ENCODE measurements around the gene ITPK1. TPM values are rescaled to one million over a fixed set of nuclear protein-coding genes. Genes with fewer than 3 reads are reported as not detected.

ITPK1 gene
- total RNA-seq, 2 donors from 2014 or later, result 53.4 to 61.8 TPM

- peaks cover 34% of the 10 kb centered on the region for H3K27me3 Mint-ChIP-seq (ENCODE audit: low read depth)
- H3K27ac Mint-ChIP-seq, result no peak overlapping the region
- no peak overlapping the region for H3K4me3 Mint-ChIP-seq
- peaks cover 5% of the 10 kb centered on the region for H3K4me1 Mint-ChIP-seq (ENCODE audit: low read depth)
- H3K36me3 Mint-ChIP-seq (ENCODE audit: insufficient read depth in 2 of 2), result peaks cover 0 to 3% of the 10 kb centered on the region in 2 donors
- no peaks in the 10 kb centered on the region for H3K9me3 Mint-ChIP-seq
- no peak for ATAC-seq (replicated peaks in 1 of 2)
- no peak for DNase-seq
Measured at GRCh38 chr14:92924247-92924646, 191.5 kb downstream of the ITPK1 start.

GRCh38 chr14:92923744-92924103 lies 192.0 kb downstream of the ITPK1 start:
- peaks cover 34% of the 10 kb centered on the region for H3K27me3 Mint-ChIP-seq (ENCODE audit: low read depth)
- H3K36me3 Mint-ChIP-seq (ENCODE audit: insufficient read depth in 2 of 2), result peaks cover 0 to 3% of the 10 kb centered on the region in 2 donors
- H3K9me3 Mint-ChIP-seq, result no peaks in the 10 kb centered on the region
- ATAC-seq (replicated peaks in 1 of 2) (no peak), DNase-seq (no peak)
- no peak overlapping the region for H3K4me3 Mint-ChIP-seq
- no peak overlapping the region for H3K27ac Mint-ChIP-seq
- peaks cover 5% of the 10 kb centered on the region for H3K4me1 Mint-ChIP-seq (ENCODE audit: low read depth)

GRCh38 chr14:92922883-92923743 lies 192.6 kb downstream of the ITPK1 start, which contains the start of gene CHGA:
CHGA (plus strand) TSS chr14:92923150; CDS start chr14:92923360, 210 bp downstream.
- peaks cover 0 to 3% of the 10 kb centered on the region in 2 donors for H3K36me3 Mint-ChIP-seq (ENCODE audit: insufficient read depth in 2 of 2)
- H3K4me1 Mint-ChIP-seq (ENCODE audit: low read depth), result peaks cover 5% of the 10 kb centered on the region
- peaks cover 34% of the 10 kb centered on the region for H3K27me3 Mint-ChIP-seq (ENCODE audit: low read depth)
- H3K4me3 Mint-ChIP-seq, result peak within 1 kb of the TSS in 1 of 2 donors; percentile 45
- peak; percentile 63 to 70 for DNase-seq
- no peak within 1 kb of the TSS for H3K27ac Mint-ChIP-seq
- ATAC-seq (replicated peaks in 1 of 2), result peak; percentile 72 to 79
- H3K9me3 Mint-ChIP-seq, result no peaks in the 10 kb centered on the region

- peak overlapping the region in 1 of 2 donors; percentile 45 for H3K4me3 Mint-ChIP-seq
- ATAC-seq (replicated peaks in 1 of 2) (no peak), DNase-seq (no peak)
- no peak overlapping the region for H3K27ac Mint-ChIP-seq
- H3K9me3 Mint-ChIP-seq, result no peaks in the 10 kb centered on the region
- H3K4me1 Mint-ChIP-seq (ENCODE audit: low read depth), result peaks cover 5% of the 10 kb centered on the region
- peaks cover 0 to 3% of the 10 kb centered on the region in 2 donors for H3K36me3 Mint-ChIP-seq (ENCODE audit: insufficient read depth in 2 of 2)
- H3K27me3 Mint-ChIP-seq (ENCODE audit: low read depth), result peaks cover 34% of the 10 kb centered on the region
Measured at GRCh38 chr14:92922155-92922735, 193.5 kb downstream of the ITPK1 start.

GRCh38 chr14:92920001-92920400 lies 195.7 kb downstream of the ITPK1 start:
- Mint-ChIP-seq H3K27ac (no peak overlapping the region), H3K9me3 (no peaks in the 10 kb centered on the region), H3K27me3 (ENCODE audit: low read depth) (peaks cover 34% of the 10 kb centered on the region), H3K4me3 (no peak overlapping the region), H3K36me3 (ENCODE audit: insufficient read depth in 2 of 2) (peaks cover 0 to 3% of the 10 kb centered on the region in 2 donors), H3K4me1 (ENCODE audit: low read depth) (peaks cover 5% of the 10 kb centered on the region)
- ATAC-seq (replicated peaks in 1 of 2) (no peak), DNase-seq (no peak)

GRCh38 chr14:92917956-92918355 lies 197.8 kb downstream of the ITPK1 start:
- Mint-ChIP-seq H3K27me3 (ENCODE audit: low read depth) (peaks cover 32% of the 10 kb centered on the region), H3K4me1 (ENCODE audit: low read depth) (peaks cover 5% of the 10 kb centered on the region), H3K4me3 (no peak overlapping the region), H3K36me3 (ENCODE audit: insufficient read depth in 2 of 2) (peaks cover 0 to 3% of the 10 kb centered on the region in 2 donors), H3K9me3 (peaks cover 0 to 2% of the 10 kb centered on the region in 2 donors), H3K27ac (no peak overlapping the region)
- no peak for DNase-seq
- no peak for ATAC-seq (replicated peaks in 1 of 2)

- peaks cover 27% of the 10 kb centered on the region for H3K27me3 Mint-ChIP-seq (ENCODE audit: low read depth)
- DNase-seq (no peak), ATAC-seq (replicated peaks in 1 of 2) (no peak)
- H3K4me1 Mint-ChIP-seq (ENCODE audit: low read depth), result no peaks in the 10 kb centered on the region
- H3K36me3 Mint-ChIP-seq (ENCODE audit: insufficient read depth in 2 of 2), result no peaks in the 10 kb centered on the region
- H3K27ac Mint-ChIP-seq, result no peak overlapping the region
- no peak overlapping the region for H3K4me3 Mint-ChIP-seq
- peaks cover 0 to 2% of the 10 kb centered on the region in 2 donors for H3K9me3 Mint-ChIP-seq
Measured at GRCh38 chr14:92917041-92917940, 198.4 kb downstream of the ITPK1 start.

- ATAC-seq (replicated peaks in 1 of 2), result no peak
- H3K27me3 Mint-ChIP-seq (ENCODE audit: low read depth), result peaks cover 16% of the 10 kb centered on the region
- peaks cover 0 to 2% of the 10 kb centered on the region in 2 donors for H3K9me3 Mint-ChIP-seq
- H3K36me3 Mint-ChIP-seq (ENCODE audit: insufficient read depth in 2 of 2), result no peaks in the 10 kb centered on the region
- H3K27ac Mint-ChIP-seq, result no peak overlapping the region
- DNase-seq, result no peak
- no peak overlapping the region for H3K4me3 Mint-ChIP-seq
- H3K4me1 Mint-ChIP-seq (ENCODE audit: low read depth), result no peaks in the 10 kb centered on the region
Measured at GRCh38 chr14:92916201-92916600, 199.5 kb downstream of the ITPK1 start.

GRCh38 chr14:92914087-92914656 lies 201.6 kb downstream of the ITPK1 start:
- H3K9me3 Mint-ChIP-seq, result peaks cover 0 to 2% of the 10 kb centered on the region in 2 donors
- peaks cover 0 to 2% of the 10 kb centered on the region in 2 donors for H3K36me3 Mint-ChIP-seq (ENCODE audit: insufficient read depth in 2 of 2)
- no peak overlapping the region for H3K4me3 Mint-ChIP-seq
- DNase-seq (peak; percentile 40 to 45), ATAC-seq (replicated peaks in 1 of 2) (no peak)
- peaks cover 12% of the 10 kb centered on the region for H3K27me3 Mint-ChIP-seq (ENCODE audit: low read depth)
- H3K4me1 Mint-ChIP-seq (ENCODE audit: low read depth), result no peaks in the 10 kb centered on the region
- H3K27ac Mint-ChIP-seq, result no peak overlapping the region

- no peak overlapping the region for H3K27ac Mint-ChIP-seq
- no peaks in the 10 kb centered on the region for H3K9me3 Mint-ChIP-seq
- ATAC-seq (replicated peaks in 1 of 2) (no peak), DNase-seq (no peak)
- H3K4me1 Mint-ChIP-seq (ENCODE audit: low read depth), result peaks cover 16% of the 10 kb centered on the region
- peaks cover 0 to 2% of the 10 kb centered on the region in 2 donors for H3K36me3 Mint-ChIP-seq (ENCODE audit: insufficient read depth in 2 of 2)
- no peak overlapping the region for H3K4me3 Mint-ChIP-seq
- peaks cover 8% of the 10 kb centered on the region for H3K27me3 Mint-ChIP-seq (ENCODE audit: low read depth)
Measured at GRCh38 chr14:92907316-92907911, 208.3 kb downstream of the ITPK1 start.

GRCh38 chr14:92906823-92907222 lies 208.9 kb downstream of the ITPK1 start:
- ATAC-seq (replicated peaks in 1 of 2), result no peak
- H3K9me3 Mint-ChIP-seq, result no peaks in the 10 kb centered on the region
- peaks cover 12% of the 10 kb centered on the region for H3K27me3 Mint-ChIP-seq (ENCODE audit: low read depth)
- peaks cover 17% of the 10 kb centered on the region for H3K4me1 Mint-ChIP-seq (ENCODE audit: low read depth)
- peaks cover 0 to 2% of the 10 kb centered on the region in 2 donors for H3K36me3 Mint-ChIP-seq (ENCODE audit: insufficient read depth in 2 of 2)
- no peak overlapping the region for H3K27ac Mint-ChIP-seq
- no peak overlapping the region for H3K4me3 Mint-ChIP-seq
- no peak for DNase-seq

GRCh38 chr14:92906420-92906819 lies 209.3 kb downstream of the ITPK1 start:
- Mint-ChIP-seq H3K4me1 (ENCODE audit: low read depth) (peaks cover 17% of the 10 kb centered on the region), H3K27me3 (ENCODE audit: low read depth) (peaks cover 12% of the 10 kb centered on the region), H3K9me3 (no peaks in the 10 kb centered on the region), H3K4me3 (no peak overlapping the region), H3K36me3 (ENCODE audit: insufficient read depth in 2 of 2) (peaks cover 0 to 2% of the 10 kb centered on the region in 2 donors), H3K27ac (no peak overlapping the region)
- ATAC-seq (replicated peaks in 1 of 2), result no peak
- no peak for DNase-seq

All from activated T-cell treated with anti-CD3 and anti-CD28 coated beads, Interleukin-2, amount 50 U/mL, for 72 hours (primary cell).